HG02763 (cell line): ENCODE data around the gene RNU1-4.
"Not testable (repeated sequence)": the region's sequence is repeated elsewhere in the genome, so short reads cannot be mapped to it uniquely, and the experiment has no call there.

Experiments used
- ATAC-seq: cut with Tn5 transposase; IDR thresholded peaks from one replicate; pipeline ENCODE4 v1.9.1; 2021; ENCODE audit warnings: mild to moderate bottlenecking, moderate library complexity; ENCODE audit not compliant: unreplicated experiment

Gene RNU1-4

DNA sequence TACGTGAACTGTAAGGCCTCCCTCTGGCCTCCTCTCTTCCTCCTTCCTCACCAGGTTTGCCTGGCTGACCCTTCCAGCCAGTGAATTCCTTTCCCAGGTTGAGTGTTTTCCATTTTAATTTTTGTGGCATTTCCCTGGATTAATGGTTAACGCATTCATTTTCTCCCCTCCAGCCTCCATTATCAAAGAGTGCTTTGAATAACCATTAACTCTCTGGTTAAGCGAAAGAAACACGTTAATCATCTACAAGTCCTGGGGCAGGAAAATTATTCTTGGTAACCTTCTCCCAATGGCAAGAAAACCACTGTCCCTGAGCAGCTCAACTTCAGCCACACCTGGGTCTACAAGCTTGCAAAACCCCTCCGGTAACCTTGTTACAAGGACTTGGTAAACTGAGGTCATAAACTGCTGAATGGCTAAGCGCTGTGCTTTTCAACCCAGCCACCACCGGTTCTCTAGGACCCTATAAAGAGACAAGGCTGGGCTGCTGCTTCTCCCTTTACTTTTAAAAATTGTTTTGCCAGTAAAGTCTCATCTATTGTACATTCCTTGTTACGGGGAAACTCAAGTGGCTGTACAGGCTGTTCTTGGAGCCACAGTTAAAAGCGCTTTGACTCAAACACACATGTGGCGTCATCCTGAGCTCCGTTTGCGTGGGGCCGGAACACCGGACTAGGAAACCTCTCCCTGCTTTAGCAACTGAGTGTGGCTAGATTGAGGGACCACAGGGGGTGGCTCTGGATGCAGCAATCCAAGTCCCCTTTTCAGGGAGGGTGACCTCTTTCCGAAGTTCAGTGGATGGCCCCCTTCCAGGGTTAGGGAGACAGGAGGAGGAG, 24.7 kb downstream of the RNU1-4 start:
- ATAC-seq = not testable (repeated sequence)

- not testable (repeated sequence) for ATAC-seq
Measured at GRCh38 chr1:16765731-16766605, 25.7 kb downstream of the RNU1-4 start.

DNA sequence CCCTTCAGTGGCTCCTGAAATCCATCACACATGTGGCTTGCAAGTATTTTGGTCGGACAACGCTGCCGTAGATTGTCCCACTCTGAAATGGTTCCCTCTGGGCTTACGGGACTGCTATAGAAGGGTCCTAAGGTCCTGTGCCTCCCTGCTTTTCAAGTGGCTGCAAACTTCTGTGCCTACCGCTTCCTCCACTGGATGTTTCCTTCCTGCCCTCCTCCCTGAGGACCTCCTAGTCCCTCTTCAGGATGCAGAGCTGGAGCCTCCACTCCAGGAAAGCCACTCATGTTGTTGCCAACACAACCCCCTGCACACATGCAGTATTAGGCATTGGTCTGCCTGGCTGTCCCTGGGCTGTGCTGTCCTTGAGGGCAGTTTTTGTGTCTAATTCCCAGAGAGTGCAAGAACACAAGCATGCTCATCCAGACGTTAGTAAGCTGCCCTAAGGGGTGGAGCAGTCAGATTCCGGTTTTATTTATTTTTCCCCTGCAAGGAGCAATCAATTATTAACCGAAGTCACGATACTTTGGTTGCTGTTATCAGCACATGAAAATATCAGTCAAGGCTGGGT, 26.5 kb downstream of the RNU1-4 start:
- not testable (repeated sequence) for ATAC-seq

- ATAC-seq = not testable (repeated sequence)
Measured at GRCh38 chr1:16770139-16770759, 29.9 kb downstream of the RNU1-4 start.

DNA sequence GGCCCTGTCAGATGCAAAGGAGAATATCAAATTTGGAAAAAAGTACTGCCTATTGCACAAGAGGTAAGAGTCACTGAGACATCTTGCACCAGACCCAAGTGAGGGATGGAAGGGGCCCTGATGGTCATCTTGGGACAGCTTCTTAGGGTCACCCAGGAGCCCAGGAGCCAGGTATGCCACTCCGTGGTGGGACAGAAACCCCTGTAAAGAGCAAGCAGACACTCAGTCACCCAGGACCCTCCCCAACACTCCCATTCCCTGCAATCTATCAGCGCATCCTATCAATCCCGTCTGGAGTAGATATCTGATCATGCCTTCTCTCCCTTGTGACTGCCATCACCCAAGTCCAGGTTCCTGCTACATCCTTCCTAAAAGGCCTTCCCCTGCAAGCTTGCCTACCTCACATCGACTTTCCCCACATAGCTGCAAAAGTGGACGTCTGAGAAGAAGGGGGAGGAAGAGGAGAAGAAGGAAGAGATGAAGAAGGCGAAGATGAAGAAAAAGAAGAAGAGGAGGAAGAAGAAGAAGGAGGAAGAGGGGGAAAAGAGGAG, 30.7 kb downstream of the RNU1-4 start:
- not testable (repeated sequence) for ATAC-seq

DNA sequence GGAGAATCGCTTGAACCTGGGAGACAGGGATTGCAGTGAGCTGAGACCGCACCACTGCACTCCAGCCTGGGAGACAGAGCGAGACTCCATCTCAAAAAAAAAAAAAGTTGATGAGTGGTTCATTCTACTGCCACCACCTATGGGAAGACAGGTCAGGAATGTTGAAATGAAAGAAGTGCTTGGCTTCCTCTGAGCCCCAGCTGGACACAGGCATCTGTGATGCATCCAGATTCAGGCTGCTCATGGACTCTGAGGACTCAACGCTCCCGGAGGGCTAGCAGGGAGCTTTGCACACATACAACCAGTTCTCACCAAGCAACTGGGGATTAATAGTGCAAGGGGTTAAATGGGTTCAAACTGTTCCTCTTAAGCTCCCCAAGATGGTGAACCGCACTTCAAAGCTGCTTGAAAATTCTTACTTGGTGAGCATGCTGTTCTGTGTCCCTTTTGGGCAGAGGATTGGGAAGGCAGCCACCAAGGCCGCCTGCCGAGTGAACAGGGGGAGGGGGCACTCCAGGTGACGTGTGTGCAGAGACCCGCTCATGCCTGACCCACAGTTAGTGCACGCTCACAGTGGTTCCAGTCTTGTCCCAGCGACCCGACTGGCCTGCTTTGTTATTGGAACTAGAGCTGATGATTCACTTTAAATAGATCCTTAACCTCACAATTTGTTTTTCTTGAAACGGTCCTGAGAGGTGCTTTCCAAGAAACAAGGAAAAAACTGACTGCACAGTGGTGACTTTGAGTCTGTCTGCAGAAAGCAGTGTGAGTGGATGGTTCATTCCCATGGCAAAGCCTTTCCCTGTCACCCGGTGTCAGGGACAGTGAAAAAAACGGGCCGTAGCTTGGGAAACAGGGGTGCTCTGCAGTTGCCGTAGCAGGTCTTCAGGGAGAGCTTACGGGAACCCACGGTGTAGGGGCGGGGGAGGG, 32.2 kb downstream of the RNU1-4 start:
- ATAC-seq = not testable (repeated sequence)

- ATAC-seq = not testable (repeated sequence)
Measured at GRCh38 chr1:16773205-16773596, 32.9 kb downstream of the RNU1-4 start.

DNA sequence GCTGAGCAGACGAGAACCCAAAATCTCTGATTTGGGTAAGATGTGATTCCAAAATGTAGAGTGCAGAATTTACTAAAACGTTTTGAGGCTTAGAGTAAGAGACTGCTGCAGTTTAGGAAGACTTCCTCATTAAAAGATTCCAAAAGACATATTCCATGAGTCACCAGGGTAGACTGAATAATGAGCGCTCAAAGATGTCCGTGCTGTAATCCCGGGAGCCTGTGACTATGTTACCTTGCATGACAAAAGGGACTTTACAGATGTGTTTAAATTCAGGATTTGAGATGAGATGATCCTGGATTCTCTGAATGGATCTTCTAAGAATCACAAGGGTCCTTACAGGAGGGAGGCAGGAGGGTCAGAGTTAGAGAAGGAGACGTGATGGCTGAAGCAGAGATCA, 33.4 kb downstream of the RNU1-4 start:
- not testable (repeated sequence) for ATAC-seq

GRCh38 chr1:16774773-16775172, 34.5 kb downstream of the RNU1-4 start:
- ATAC-seq = not testable (repeated sequence)

GRCh38 chr1:16775290-16775689, 35.0 kb downstream of the RNU1-4 start:
- ATAC-seq = not testable (repeated sequence)

- not testable (repeated sequence) for ATAC-seq
Measured at GRCh38 chr1:16776248-16776647, 35.9 kb downstream of the RNU1-4 start.

GRCh38 chr1:16776835-16777234, 36.5 kb downstream of the RNU1-4 start:
- not testable (repeated sequence) for ATAC-seq

GRCh38 chr1:16777821-16778220, 37.5 kb downstream of the RNU1-4 start:
- ATAC-seq = not testable (repeated sequence)

- not testable (repeated sequence) for ATAC-seq
Measured at GRCh38 chr1:16779525-16779924, 39.2 kb downstream of the RNU1-4 start.

- not testable (repeated sequence) for ATAC-seq
Measured at GRCh38 chr1:16781033-16781432, 40.7 kb downstream of the RNU1-4 start.

- not testable (repeated sequence) for ATAC-seq
Measured at GRCh38 chr1:16781625-16782024, 41.3 kb downstream of the RNU1-4 start.

- ATAC-seq = not testable (repeated sequence)
Measured at GRCh38 chr1:16784955-16785354, 44.6 kb downstream of the RNU1-4 start.

GRCh38 chr1:16786362-16786761, 46.0 kb downstream of the RNU1-4 start:
- not testable (repeated sequence) for ATAC-seq

GRCh38 chr1:16787175-16787574, 46.9 kb downstream of the RNU1-4 start:
- not testable (repeated sequence) for ATAC-seq
